ENCODE data around the gene ARHGEF10L.

Gene ARHGEF10L

DNA sequence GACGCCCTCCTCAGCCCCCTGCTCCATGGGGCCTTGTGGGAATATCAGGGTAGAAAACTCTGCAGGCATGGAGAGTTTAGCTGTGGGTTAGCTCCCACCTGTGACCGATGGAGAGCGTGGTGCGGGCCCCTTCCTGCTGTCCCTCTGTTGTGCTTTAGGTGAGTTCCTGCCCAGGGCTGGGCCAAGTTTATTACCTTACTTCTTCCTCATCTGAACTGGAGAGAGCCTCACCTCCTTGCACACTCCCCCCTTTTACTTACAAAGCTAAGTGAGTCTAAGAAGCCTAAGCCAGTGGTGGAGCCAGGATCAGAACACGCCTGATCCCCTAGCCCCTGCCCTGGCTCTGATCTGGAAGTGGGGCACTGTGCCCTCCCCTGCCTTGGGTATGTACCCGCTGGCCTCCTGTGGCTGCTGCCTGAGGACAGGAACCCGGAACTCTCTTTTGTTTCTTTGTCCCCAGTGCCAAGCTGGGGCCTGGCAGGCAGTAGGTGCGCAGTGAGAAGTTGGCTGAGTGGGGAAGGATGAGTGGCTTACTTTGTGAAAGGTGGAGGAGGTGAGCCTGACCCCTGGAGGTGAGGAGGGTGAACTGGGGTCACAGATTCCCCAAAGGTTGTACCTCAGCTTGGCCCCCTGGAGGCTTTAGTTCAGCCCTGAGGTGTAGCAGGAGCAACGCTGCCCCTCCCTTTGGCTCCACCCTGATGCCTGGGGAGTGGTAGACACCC is 32.9 kb downstream of the ARHGEF10L start:
- no peak for DNase-seq

DNA sequence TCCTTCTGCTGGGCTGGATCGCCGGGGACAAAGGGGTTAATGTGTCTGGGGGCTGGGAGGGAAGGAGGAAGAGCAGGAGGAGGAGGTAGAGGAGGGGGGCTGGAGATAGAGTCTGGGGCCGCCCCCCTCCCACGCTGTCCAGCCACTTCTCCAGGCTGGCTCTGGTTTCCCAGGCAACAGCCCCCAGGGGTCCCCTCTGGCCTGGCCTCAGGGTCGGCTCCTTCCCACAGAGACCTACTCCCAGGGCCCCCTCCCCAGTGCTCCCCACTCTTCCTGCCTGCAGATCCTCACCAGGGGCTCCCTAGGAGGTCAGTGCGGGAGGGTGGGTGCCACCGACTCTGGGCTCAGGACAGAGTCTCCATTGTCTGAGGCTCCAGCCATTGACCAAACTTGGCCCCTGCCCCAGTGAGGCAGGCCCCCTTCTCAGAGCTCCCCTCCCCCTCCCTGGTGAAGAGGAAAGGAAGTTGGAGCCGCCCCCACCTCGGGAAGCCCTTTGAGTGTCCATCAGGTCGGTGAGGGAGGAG is 34.1 kb downstream of the ARHGEF10L start:
- no peak for DNase-seq

DNA sequence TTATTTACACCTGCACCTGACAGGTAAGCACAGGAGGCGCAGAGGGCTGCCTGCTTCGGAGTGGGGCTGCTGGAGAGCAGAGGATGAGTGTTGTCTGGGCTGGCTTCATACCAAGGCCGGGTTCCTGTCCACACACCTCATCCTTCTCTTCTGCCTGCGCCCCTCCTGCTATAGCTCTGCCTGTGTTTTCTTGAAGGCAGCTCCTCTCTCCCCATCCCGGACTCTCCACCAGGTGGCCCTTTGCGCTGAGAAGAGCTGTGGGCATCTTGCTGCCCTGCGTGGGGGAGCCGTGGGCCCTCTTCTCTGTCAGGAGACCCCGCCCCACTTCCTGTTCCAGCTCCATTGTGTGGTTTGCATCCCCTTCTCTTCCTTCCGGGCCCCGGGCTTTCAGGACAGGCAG is 35.0 kb downstream of the ARHGEF10L start:
- DNase-seq: no peak

DNA sequence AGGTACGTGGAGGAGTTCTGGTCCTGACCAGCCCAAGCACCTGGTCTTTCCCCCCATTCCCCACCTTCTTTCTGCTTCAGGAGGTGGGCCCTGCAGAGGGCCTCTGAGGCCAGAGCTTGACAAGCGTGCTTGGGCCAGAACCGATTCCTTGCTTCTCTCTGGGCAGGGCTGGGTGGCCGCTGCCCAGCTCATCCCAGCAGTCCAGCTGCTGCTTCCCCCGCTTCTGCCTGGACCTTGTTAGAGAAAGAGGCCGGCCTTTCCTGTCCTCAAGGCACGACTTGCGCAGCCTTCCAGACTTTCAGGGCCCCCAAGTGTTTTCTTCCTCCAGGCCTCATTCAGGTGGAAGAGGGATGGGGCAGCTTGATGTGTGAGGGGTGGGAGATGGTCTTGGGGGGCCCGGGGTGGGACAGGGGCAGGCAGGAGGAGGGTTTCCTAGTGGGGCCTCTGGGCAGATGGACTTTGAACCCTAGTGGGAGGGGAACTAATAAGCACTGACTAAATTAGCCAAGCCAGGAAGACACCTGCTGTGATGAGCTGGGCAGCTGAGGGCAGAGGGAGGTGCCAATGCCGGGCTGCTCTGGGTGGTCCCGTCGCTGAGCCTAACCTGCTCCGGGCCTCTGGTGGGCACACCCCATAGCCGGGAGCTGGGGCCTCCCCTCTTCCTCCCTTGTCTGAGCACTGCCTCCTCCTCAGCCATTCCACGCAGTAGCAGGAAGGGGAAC is 36.5 kb downstream of the ARHGEF10L start:
- DNase-seq: no peak

DNA sequence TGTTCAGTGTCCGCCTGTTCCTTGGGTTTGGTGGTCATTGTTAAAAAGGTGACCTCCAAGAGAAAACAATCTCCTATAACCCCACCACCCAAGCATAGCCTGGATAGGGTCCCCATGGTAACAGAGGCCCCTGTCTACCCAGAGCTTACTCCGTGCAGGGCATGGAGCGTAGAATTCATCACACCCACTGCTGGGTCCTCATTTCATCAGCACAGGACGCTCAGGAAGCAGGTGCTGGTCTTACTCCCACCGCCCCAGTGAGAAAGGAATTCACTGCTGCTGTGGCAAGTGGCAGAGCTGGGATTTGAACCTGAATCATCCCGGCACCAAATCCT is 37.0 kb downstream of the ARHGEF10L start:
- no peak for DNase-seq

DNA sequence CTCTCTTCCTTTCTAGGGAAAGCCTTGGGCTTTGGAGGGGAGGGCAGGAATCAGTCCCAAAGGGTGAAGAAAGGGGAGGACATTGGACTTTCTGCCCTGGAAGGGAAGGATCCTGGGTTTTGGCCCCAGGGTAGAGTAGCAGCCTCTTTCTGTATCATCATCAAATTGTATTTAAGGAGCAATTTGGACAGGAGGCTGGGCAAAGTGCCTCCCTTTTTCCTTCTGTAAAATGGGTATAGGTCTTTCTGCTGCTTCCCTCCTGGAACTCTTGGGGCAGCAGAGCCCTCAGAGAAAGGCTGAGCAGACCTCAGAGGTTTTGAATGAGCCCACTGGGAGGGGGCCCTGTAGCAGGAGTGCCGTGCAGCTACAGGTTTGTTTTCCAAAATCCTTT is 38.4 kb downstream of the ARHGEF10L start:
- DNase-seq: no peak

DNA sequence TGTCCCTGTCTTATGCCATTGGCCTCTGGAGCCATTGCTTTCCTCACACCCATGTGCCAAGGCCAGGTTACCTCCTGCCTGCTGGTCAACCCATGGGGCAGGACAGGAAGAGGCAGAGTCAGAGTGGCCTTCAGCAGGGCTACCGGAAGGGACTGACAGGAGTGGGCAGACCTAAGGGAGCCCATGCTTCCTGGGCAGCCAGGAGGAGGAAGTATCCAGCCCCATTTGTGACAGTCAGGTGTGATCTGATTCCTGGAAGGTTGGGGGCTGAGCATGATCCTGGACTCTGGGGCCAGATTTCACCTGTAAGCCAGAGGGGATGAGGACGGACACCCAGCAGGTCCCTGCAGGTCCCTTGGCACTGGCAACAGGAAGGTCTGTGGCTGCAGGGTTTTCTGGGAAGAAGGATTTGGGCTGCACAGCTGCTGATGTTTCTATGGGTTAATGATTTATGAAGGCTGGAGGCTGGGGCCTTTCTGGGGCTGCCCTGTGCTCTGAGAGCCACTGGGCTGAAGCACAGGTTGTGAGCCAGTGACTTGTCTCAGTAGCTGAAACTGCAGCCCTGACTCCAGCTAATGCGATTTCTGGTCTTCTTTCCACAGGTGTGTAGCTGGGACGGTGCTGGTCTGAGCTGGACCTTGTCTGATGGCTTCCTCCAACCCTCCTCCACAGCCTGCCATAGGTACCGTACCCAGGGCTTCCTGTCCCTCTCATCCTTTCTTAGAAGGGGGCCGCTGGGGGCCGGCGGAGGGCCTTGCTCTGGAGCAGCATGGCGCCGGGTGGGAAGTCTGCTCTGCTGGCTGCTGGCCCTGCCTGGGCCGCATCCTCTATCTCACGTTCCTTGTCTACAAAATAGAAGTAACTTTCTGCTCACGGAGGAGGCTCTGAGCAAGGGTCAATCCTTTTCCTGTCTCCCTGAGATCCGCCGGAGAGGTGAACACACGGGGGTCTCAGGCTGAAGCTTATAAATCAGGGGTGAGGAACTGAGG is 40.7 kb downstream of the ARHGEF10L start:
- no peak for DNase-seq

DNA sequence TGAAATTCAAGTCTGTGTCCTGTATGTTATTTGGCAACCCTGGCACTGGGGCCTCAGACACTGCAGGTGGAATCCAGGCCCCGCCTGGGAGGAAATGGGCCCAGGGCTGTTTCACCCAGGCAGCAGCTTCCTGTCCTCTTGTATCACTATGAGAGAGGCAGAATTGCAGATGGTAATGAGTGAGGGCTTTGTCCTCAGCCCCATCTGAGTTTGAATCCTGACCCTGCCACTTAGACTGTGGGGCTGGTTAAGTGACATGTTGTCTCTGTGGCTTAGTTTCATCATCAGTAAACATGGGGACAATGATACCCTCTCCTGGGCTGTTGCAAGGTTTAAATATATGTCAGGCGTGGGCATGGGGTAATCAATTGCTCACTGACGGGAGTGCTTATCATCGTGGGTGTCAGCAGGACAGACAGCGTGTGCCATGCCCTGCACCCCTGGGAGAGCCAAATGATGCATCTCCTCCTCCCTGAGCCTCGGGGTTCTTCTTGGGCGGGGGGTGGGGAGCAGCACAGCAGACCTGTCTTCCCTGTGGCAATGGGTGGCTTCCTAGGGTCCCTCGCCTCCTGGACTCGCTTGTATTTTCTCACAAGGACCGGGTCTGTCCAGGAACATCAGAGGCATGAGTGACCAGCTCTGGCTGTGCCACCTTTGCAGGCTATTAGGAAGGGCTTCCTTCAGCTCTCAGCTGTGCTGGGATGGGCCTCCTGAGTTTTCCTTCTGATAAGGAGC is 42.1 kb downstream of the ARHGEF10L start:
- DNase-seq: no peak

DNA sequence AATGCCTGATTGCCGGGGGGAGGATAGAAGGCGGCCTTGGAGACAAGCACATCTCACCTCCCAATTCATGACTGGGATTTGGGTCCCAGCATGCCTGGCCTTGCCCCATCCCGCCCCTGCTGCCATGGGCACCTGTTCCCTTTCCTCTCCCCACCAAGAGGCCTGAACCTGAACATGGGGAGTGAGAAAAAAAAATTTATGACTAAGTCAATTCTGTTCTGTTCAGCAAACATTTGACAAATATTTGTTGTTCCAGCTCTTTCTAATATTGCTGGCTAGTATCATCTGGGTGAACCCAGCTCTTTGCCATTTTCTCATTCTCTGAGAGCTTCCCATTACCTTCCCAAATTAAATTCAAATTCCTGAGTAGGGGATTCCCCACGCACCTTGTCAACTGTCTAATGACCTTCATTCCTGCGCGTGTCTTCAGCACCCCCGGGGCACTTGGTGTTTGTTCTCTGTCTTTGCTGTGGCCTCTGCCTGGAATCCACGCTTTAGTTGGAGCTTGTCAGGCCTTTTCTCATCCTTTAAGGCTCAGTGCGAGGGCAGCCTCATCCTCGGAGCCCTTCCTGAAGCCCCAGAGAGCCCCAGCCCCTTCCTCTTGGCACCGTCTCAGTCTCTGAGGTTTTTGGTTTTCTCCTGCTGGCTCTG is 42.8 kb downstream of the ARHGEF10L start:
- DNase-seq: no peak

DNA sequence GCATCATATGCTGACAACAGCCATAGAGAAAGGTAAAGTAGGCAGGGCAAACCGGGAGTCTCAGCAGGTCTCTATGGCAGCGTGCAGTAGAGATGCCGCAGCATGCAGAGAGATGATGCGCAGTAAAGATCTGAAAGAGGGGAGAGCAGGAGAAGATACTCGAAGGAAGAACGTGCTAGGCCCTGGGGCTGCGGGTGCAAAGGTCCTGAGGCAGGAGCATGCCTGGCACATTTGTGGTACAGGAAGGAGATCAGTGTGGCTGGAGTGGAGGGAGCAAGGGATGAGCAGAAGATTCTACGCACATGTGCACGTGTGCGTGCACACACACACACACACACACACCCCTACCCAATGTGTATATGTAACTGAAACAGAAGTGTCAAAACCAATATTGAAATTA is 45.0 kb downstream of the ARHGEF10L start:
- DNase-seq: no peak

DNA sequence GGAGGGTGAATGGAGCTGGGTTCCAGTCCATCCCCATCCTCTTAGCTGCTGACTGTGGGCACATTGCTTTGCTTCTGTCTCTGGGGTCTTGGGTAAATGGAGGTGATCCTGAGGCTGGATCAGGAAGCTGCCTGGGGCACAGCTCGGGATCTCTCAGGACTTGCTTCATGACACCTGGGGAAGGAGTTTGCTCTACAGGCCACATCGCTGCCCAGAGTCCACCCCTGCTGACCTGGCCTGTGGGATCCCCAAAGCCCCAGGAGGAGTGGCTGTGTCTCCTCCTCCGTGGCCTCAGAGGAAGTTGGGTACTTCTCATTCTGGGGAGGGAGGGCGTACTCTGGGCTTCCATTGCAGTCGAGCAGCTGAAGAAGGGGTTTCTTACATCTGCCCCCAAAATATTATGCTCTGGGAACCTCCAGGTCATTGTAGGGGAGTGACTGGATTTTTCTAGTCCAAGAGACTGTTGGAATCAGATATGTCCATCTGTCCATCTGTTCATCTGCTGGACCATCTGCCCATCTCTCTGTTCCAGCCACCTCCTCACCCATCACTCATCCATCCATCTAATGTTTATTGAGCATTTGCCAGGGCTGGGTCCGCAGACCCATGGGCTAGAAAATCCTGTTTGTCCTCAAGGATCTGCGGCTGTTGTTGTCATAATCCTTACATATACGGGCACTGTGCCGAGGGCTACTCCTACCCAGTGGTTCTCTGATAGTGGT is 45.9 kb downstream of the ARHGEF10L start:
- no peak for DNase-seq

DNA sequence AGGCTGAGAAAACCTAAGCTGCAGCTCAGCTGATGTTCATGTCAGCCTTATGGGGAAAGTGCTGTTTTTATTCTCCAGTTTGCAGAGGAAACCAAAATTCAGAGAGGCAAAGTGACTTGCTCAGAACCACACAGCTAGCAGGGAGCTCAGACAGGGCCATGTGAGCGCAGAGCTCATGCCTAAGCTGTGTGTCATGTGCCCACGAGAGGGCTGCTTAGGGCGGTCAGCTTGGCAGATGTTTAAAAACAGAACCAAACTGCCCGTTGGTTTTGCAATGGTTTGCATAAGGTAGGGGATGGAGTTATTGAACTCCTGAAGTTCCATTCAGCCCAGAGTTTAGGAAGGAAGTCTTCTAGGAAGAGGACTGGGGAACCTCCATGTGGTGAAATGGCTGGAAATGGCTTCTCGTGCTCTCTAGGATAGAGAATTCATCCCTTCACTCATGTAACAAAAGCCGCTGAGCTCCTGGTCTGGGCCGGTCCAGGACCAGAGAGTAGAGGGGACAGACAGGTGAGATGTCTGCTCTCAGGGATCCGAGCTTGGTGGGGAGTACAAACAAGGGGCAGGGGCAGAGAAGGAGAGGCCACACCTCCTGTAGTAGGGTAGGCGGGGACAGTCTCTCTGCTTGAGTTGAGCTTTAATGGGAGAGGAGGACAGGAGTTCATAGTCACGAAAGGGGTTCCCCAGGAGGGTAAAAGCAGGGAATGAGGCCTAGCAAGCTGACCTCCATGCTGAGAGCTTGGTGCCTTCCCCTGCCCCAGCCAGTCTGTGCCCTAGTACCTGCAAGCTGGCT is 46.9 kb downstream of the ARHGEF10L start:
- DNase-seq: no peak

DNA sequence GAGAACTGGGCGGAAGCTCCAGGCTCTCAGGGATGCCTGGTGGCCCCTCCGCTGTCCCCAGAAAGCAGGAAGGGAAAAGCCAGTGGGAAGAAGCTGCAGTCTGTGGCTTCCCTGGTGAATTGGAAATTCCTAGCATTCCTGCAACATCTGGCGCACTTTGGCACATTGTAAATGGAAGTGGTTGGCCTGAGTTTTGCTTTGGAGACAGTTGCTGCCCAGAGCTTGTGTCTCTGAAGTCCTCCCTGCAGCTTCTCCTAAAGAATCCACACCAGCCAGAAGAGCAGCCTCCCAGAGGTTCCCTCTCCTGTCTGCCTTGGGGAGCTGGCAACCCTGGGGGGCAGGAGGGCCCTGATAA is 48.2 kb downstream of the ARHGEF10L start:
- DNase-seq: no peak

DNA sequence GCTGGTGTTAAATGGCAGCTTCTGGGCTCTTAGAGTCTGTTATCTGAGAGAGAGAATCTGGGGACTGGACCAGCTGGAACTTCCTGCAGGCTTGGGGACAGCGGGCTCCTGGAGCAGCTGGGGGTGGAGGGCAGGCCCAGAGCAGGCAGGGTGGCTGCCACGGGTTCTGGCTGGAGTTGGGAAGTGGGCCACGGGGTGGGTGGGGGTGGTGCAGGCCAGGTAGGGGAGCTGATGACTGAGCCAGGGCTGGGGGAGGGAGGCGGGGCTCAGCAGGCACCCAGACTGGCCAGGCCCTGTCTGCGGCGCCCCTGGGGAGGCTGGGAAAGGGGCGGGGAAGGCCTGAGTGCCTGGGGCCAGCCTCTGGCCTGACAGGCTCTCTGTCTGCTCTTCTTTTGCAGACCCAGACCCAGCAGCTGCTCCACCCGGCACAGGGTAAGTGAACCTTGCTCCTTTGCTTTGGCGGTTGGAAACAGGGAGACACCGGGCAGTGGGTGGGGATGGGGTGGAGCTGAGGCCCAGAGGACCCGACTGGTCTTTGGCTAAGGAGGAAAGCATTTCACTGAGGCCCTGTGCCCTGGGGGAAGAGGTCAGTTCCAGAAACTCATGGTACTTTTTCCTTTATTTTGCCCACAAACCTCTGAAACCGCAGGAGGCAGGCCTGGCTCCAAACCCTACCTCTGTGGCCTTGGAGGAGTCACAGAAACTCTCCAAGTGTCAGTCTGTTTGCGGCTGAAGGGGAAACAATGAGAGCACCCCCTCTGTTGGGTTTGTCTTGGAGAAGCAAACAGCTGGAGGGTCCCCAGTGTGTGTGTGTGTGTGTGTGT is 48.8 kb downstream of the ARHGEF10L start:
- no peak for DNase-seq

DNA sequence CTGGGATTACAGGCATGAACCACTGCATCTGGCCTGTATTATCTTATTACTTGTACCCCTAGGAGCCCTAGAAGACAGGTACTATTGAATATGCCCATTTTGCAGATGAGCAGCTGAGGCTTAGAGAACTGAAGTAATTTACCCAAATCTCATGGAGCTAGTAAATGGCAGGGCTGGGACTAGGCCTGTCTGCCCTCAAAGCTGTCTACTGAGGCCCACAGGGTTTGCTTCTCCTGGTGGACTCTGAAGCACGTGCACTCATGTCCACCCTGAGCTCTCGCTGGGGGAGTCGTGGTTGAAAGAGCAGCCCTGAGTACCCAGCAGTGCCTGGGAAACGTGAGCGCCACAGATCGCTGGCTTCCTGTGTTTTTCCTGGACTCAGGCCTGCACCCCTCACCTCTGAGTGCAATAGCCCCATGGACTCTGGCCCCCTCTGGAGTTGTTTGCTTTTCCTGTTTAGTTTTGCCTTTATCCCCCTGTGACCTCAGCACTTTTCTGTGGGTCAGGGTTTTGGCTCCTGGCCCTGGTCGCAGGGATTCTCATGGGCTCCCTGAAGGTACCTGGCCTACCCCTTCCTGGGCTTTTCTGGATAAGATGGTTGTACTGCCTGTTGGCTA is 52.4 kb downstream of the ARHGEF10L start:
- DNase-seq: no peak

DNA sequence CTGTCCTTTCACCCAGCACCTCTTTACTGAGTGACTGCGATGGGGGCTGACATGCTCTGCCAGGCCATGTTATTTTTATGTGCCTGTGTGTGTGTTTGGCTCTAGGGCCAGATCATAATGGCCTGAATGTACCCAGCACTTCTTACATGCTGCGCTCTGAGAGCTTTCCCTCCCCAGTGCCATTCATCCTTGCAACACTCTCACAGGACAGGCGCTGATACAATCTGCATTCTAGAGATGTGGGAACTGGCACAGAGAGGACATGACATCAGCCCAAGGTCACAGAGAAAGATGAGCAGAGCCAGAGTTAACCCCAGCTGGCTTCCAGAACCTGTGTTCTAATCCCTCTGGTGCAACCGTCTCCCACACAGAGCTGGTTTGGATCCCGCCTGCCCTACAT is 54.5 kb downstream of the ARHGEF10L start:
- no peak for DNase-seq

DNA sequence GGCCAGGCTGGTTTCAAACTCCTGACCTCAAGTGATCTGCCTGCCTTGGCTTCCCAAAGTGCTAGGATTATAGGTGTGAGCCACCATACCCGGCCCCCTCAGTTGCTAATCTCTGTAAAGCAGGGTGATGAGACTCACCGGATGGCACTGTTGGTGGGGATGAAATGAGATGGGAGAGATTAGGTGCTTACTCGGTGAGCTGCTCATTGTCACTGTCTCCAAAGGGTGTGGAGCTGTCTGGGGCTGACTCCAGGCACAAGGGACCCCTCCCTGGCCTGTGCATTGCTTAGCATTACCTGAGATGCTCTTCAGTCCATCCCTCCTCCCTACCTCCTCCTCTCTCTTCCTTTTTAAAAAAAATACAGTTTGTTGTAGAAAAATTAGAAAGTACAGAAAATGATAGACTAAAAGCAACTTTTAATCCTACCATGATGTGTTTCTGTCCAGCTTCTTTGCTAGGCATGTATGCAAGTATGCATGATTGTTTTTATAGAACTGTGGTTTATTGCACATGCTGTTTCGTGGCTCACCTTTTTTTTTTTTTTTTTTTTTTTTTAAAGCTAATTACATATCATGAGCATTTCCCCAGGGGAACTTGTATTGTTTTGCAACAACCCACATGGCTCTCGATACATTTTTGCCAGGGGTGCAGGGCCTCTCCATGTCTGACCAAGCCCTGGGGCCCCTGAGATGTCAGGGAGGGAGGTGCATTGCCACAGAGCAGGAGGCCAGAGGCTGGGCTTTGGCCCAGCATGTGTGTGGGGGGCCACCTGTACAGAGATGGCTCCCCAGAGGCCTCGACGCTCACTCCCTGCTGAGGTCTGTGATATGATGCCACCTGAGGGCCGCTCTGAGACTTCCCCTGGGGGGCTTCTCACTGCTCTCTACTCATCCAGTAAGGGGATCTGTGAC is 55.4 kb downstream of the ARHGEF10L start:
- DNase-seq: no peak

DNA sequence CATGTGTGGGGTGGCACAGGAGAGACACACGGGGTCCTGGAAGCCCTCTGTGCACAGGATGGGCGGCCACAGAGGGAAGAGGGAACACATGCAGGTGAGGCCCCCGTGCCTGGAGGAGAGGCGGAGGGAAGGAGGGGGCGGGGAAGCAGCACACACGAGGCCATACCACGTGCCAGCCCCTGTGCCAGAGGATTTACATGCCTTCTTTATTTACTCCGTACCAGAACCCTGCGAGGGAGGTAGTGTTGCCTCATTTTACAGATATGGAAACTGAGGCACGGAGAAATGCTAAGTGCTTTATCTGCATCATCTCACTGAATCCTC is 56.1 kb downstream of the ARHGEF10L start:
- DNase-seq: no peak
